ENCODE results near the gene CNP. TPM values are rescaled to one million over a fixed set of nuclear protein-coding genes. Genes with fewer than 3 reads are reported as not detected.
A peak's percentile ranks its signal among the peaks of the same experiment; 100 is the strongest.

Gene CNP
- polyA plus RNA-seq, 1 donor, result 47.6 TPM

- no CpG with 5 or more reads among the region's 3 CpGs for WGBS (ENCODE audit: insufficient coverage, low lambda C conversion rate)
- Histone ChIP-seq H3K9me3 (ENCODE audit: control insufficient read depth, low read depth, low read length) (no peaks in the 10 kb centered on the region), H3K4me3 (ENCODE audit: low read length) (no peak overlapping the region), H3K27ac (ENCODE audit: low read length) (no peak overlapping the region), H3K27me3 (ENCODE audit: control insufficient read depth, insufficient read depth, low read length) (no peaks in the 10 kb centered on the region), H3K36me3 (ENCODE audit: control insufficient read depth, insufficient read depth, low read length) (peaks cover 92% of the 10 kb centered on the region), H3K4me1 (ENCODE audit: control insufficient read depth, insufficient read depth, low read length) (peaks cover 7% of the 10 kb centered on the region)
- no peak for DNase-seq
Measured at GRCh38 chr17:41987642-41988041, 21.0 kb downstream of the CNP start.

GRCh38 chr17:41988418-41988817, 21.8 kb downstream of the CNP start:
- WGBS (ENCODE audit: insufficient coverage, low lambda C conversion rate), result no CpG with 5 or more reads among the region's 2 CpGs

GRCh38 chr17:41989702-41990419, 23.3 kb downstream of the CNP start:
- DNase-seq, result peak; percentile 26 to 50
- Histone ChIP-seq H3K4me3 (ENCODE audit: low read length) (no peak overlapping the region), H3K9me3 (ENCODE audit: control insufficient read depth, low read depth, low read length) (no peaks in the 10 kb centered on the region), H3K27me3 (ENCODE audit: control insufficient read depth, insufficient read depth, low read length) (no peaks in the 10 kb centered on the region), H3K36me3 (ENCODE audit: control insufficient read depth, insufficient read depth, low read length) (peaks cover 86% of the 10 kb centered on the region), H3K4me1 (ENCODE audit: control insufficient read depth, insufficient read depth, low read length) (peaks cover 7% of the 10 kb centered on the region), H3K27ac (ENCODE audit: low read length) (no peak overlapping the region)
- WGBS (ENCODE audit: insufficient coverage, low lambda C conversion rate), result no CpG with 5 or more reads among the region's 5 CpGs

More at GRCh38 chr17:41988418-41988817, 21.8 kb downstream of the CNP start:
- Histone ChIP-seq H3K27ac (ENCODE audit: low read length) (no peak overlapping the region), H3K4me1 (ENCODE audit: control insufficient read depth, insufficient read depth, low read length) (peaks cover 7% of the 10 kb centered on the region), H3K36me3 (ENCODE audit: control insufficient read depth, insufficient read depth, low read length) (peaks cover 89% of the 10 kb centered on the region), H3K27me3 (ENCODE audit: control insufficient read depth, insufficient read depth, low read length) (no peaks in the 10 kb centered on the region), H3K4me3 (ENCODE audit: low read length) (no peak overlapping the region), H3K9me3 (ENCODE audit: control insufficient read depth, low read depth, low read length) (no peaks in the 10 kb centered on the region)
- no peak for DNase-seq

- Histone ChIP-seq H3K4me3 (ENCODE audit: low read length) (no peak overlapping the region), H3K36me3 (ENCODE audit: control insufficient read depth, insufficient read depth, low read length) (peaks cover 86% of the 10 kb centered on the region), H3K27ac (ENCODE audit: low read length) (no peak overlapping the region), H3K4me1 (ENCODE audit: control insufficient read depth, insufficient read depth, low read length) (peaks cover 7% of the 10 kb centered on the region), H3K27me3 (ENCODE audit: control insufficient read depth, insufficient read depth, low read length) (no peaks in the 10 kb centered on the region), H3K9me3 (ENCODE audit: control insufficient read depth, low read depth, low read length) (no peaks in the 10 kb centered on the region)
- no peak for DNase-seq
- no CpG with 5 or more reads among the region's 3 CpGs for WGBS (ENCODE audit: insufficient coverage, low lambda C conversion rate)
Measured at GRCh38 chr17:41992576-41992975, 26.0 kb downstream of the CNP start.

- H3K27ac ChIP-seq (ENCODE audit: low read length), result no peak overlapping the region
- peaks cover 6% of the 10 kb centered on the region for H3K4me1 ChIP-seq (ENCODE audit: control insufficient read depth, insufficient read depth, low read length)
- no CpG with 5 or more reads among the region's 2 CpGs for WGBS (ENCODE audit: insufficient coverage, low lambda C conversion rate)
- no peak overlapping the region for H3K4me3 ChIP-seq (ENCODE audit: low read length)
- no peaks in the 10 kb centered on the region for H3K27me3 ChIP-seq (ENCODE audit: control insufficient read depth, insufficient read depth, low read length)
- H3K9me3 ChIP-seq (ENCODE audit: control insufficient read depth, low read depth, low read length), result no peaks in the 10 kb centered on the region
- peaks cover 66% of the 10 kb centered on the region for H3K36me3 ChIP-seq (ENCODE audit: control insufficient read depth, insufficient read depth, low read length)
- DNase-seq, result no peak
Measured at GRCh38 chr17:41996855-41997164, 30.2 kb downstream of the CNP start.

GRCh38 chr17:41998497-41998896, 31.9 kb downstream of the CNP start:
- no peak for DNase-seq
- Histone ChIP-seq H3K27me3 (ENCODE audit: control insufficient read depth, insufficient read depth, low read length) (no peaks in the 10 kb centered on the region), H3K4me3 (ENCODE audit: low read length) (no peak overlapping the region), H3K36me3 (ENCODE audit: control insufficient read depth, insufficient read depth, low read length) (peaks cover 66% of the 10 kb centered on the region), H3K27ac (ENCODE audit: low read length) (no peak overlapping the region), H3K9me3 (ENCODE audit: control insufficient read depth, low read depth, low read length) (no peaks in the 10 kb centered on the region), H3K4me1 (ENCODE audit: control insufficient read depth, insufficient read depth, low read length) (peaks cover 17% of the 10 kb centered on the region)
- WGBS (ENCODE audit: insufficient coverage, low lambda C conversion rate), result 43% methylated on average over 2 of the region's 2 CpGs

GRCh38 chr17:42000413-42001133, 34.0 kb downstream of the CNP start:
- no CpG with 5 or more reads among the region's 3 CpGs for WGBS (ENCODE audit: insufficient coverage, low lambda C conversion rate)
- Histone ChIP-seq H3K36me3 (ENCODE audit: control insufficient read depth, insufficient read depth, low read length) (peaks cover 52% of the 10 kb centered on the region), H3K9me3 (ENCODE audit: control insufficient read depth, low read depth, low read length) (no peaks in the 10 kb centered on the region), H3K4me1 (ENCODE audit: control insufficient read depth, insufficient read depth, low read length) (peaks cover 20% of the 10 kb centered on the region), H3K4me3 (ENCODE audit: low read length) (no peak overlapping the region), H3K27ac (ENCODE audit: low read length) (peak overlapping the region; percentile 60), H3K27me3 (ENCODE audit: control insufficient read depth, insufficient read depth, low read length) (no peaks in the 10 kb centered on the region)
- DNase-seq, result peak; percentile 44 to 75

- Histone ChIP-seq H3K36me3 (ENCODE audit: control insufficient read depth, insufficient read depth, low read length) (peaks cover 41% of the 10 kb centered on the region), H3K9me3 (ENCODE audit: control insufficient read depth, low read depth, low read length) (no peaks in the 10 kb centered on the region), H3K27ac (ENCODE audit: low read length) (no peak overlapping the region), H3K4me1 (ENCODE audit: control insufficient read depth, insufficient read depth, low read length) (peaks cover 20% of the 10 kb centered on the region), H3K4me3 (ENCODE audit: low read length) (no peak overlapping the region), H3K27me3 (ENCODE audit: control insufficient read depth, insufficient read depth, low read length) (no peaks in the 10 kb centered on the region)
- no peak for DNase-seq
- no CpG with 5 or more reads among the region's 2 CpGs for WGBS (ENCODE audit: insufficient coverage, low lambda C conversion rate)
Measured at GRCh38 chr17:42001729-42002128, 35.1 kb downstream of the CNP start.

GRCh38 chr17:42002175-42002791, 35.7 kb downstream of the CNP start:
- DNase-seq, result no peak
- Histone ChIP-seq H3K27ac (ENCODE audit: low read length) (no peak overlapping the region), H3K9me3 (ENCODE audit: control insufficient read depth, low read depth, low read length) (no peaks in the 10 kb centered on the region), H3K27me3 (ENCODE audit: control insufficient read depth, insufficient read depth, low read length) (no peaks in the 10 kb centered on the region), H3K36me3 (ENCODE audit: control insufficient read depth, insufficient read depth, low read length) (peaks cover 35% of the 10 kb centered on the region), H3K4me1 (ENCODE audit: control insufficient read depth, insufficient read depth, low read length) (peaks cover 20% of the 10 kb centered on the region), H3K4me3 (ENCODE audit: low read length) (no peak overlapping the region)
- 100% methylated on average over 2 of the region's 7 CpGs for WGBS (ENCODE audit: insufficient coverage, low lambda C conversion rate)

GRCh38 chr17:42002792-42003301, 36.3 kb downstream of the CNP start:
- 38% methylated on average over 1 of the region's 3 CpGs for WGBS (ENCODE audit: insufficient coverage, low lambda C conversion rate)
- Histone ChIP-seq H3K27me3 (ENCODE audit: control insufficient read depth, insufficient read depth, low read length) (no peaks in the 10 kb centered on the region), H3K9me3 (ENCODE audit: control insufficient read depth, low read depth, low read length) (no peaks in the 10 kb centered on the region), H3K36me3 (ENCODE audit: control insufficient read depth, insufficient read depth, low read length) (peaks cover 29% of the 10 kb centered on the region), H3K27ac (ENCODE audit: low read length) (peak overlapping the region; percentile 34), H3K4me3 (ENCODE audit: low read length) (no peak overlapping the region), H3K4me1 (ENCODE audit: control insufficient read depth, insufficient read depth, low read length) (peaks cover 20% of the 10 kb centered on the region)
- DNase-seq, result peak in 1 of 2 donors; percentile 61
